K562 (cell line): ENCODE results near the gene MTG1. TPM values are rescaled to one million over a fixed set of nuclear protein-coding genes. Genes with fewer than 3 reads are reported as not detected.

Experiments
- BCOR ChIP-seq: fragments of 450-650 bp; IDR thresholded peaks from 2 replicates; pipeline ENCODE4 v1.6.1; 2016
- CBFB ChIP-seq: sonication (generic); formaldehyde crosslinking; IDR thresholded peaks from 2 replicates; pipeline ENCODE4 v1.4.0; 2020; ENCODE audit warnings: mild to moderate bottlenecking, missing genetic modification reagents
- CBX3 ChIP-seq, 2 experiments: IDR thresholded peaks; 1 replicate in 1 of 2; 2 replicates in 1 of 2; pipeline ENCODE4 v1.6.1; 2012; ENCODE audit warnings: inconsistent platforms in 2 of 2, low read length in 2 of 2, borderline replicate concordance in 1 of 2, control low read depth in 1 of 2
- GABPA ChIP-seq: fragments of 200-800 bp; sonication (Bioruptor generic); conservative IDR thresholded peaks from 2 replicates; pipeline ENCODE4 v1.6.1; 2016; ENCODE audit warnings: low read depth, missing genetic modification characterization, missing compliant biosample characterization
- GATAD2A ChIP-seq: fragments of 450-650 bp; IDR thresholded peaks from 2 replicates; pipeline ENCODE4 v1.6.1; 2017
- HNRNPH1 ChIP-seq: fragments of 200-400 bp; formaldehyde crosslinking; optimal IDR thresholded peaks from 2 replicates; pipeline ENCODE3; 2017; ENCODE audit warnings: low read depth, mild to moderate bottlenecking, low read length, moderate library complexity
- KDM1A ChIP-seq, 2 experiments: fragments of 450-650 bp; IDR thresholded peaks; 2 replicates each; pipeline ENCODE4 v1.6.1; 2016; ENCODE audit warnings: mild to moderate bottlenecking in 2 of 2
- NFE2 ChIP-seq: IDR thresholded peaks from 2 replicates; pipeline ENCODE4 v1.6.1; 2014; ENCODE audit warnings: antibody characterized with exemption, low read depth
- STAT5B ChIP-seq: fragments of 250-450 bp; sonication (Bioruptor Pico); IDR thresholded peaks from 2 replicates; pipeline ENCODE4 v1.8.0; 2021; ENCODE audit warnings: mild to moderate bottlenecking, inconsistent platforms
- XRCC3 ChIP-seq: fragments of 450-650 bp; IDR thresholded peaks from 2 replicates; pipeline ENCODE4 v1.6.1; 2017; ENCODE audit warnings: mild to moderate bottlenecking, moderate library complexity
- ZSCAN32 ChIP-seq: fragments of 450-650 bp; formaldehyde crosslinking; IDR thresholded peaks from 2 replicates; pipeline ENCODE4 v1.4.0; 2020; ENCODE audit warnings: mild to moderate bottlenecking, moderate library complexity
- polyA plus RNA-seq, 8 experiments: library from polyadenylated mRNA; depleted of rRNA in 4 of 8; stranded (reverse) in 5 of 8; unstranded in 3 of 8; fragments of >200 nt; fragmentation: Nextera tagmentation in 2 of 8; fragmentation: Illumina TruSeq in 1 of 8; extraction: Ambion mirVana in 2 of 8; extraction: Trizol in 1 of 8; gene quantifications; 2 replicates each; pipeline versions ENCODE4 v1.2.1 to v1.2.3, GENCODE V29; 2011 to 2014; ENCODE audit warnings: inconsistent platforms in 1 of 8, missing spikeins in 1 of 8
- total RNA-seq, 7 experiments: library from RNA; depleted of rRNA in 6 of 7; stranded (reverse); fragments of >200 nt in 6 of 7; fragmentation: Illumina TruSeq in 2 of 7; extraction: Trizol in 2 of 7; gene quantifications; 2 replicates each; pipeline versions ENCODE4 v1.2.1 to v1.2.3, GENCODE V29; 2011 to 2021; ENCODE audit warnings: low replicate concordance in 1 of 7
- TF ChIP-seq, protein P1 (sequence below): sonication (generic); formaldehyde crosslinking; IDR thresholded peaks from 2 replicates; pipeline ENCODE4 v1.8.1; 2023; ENCODE audit warnings: missing genetic modification reagents, mild to moderate bottlenecking, borderline replicate concordance

MTG1 gene
- total and polyA plus RNA-seq, 9 of the 15 experiments (the other 6 are each of a cell fraction or from before 2014, with no cell fraction given) = 2.8 to 28.2 (median 15.4) TPM

DNA sequence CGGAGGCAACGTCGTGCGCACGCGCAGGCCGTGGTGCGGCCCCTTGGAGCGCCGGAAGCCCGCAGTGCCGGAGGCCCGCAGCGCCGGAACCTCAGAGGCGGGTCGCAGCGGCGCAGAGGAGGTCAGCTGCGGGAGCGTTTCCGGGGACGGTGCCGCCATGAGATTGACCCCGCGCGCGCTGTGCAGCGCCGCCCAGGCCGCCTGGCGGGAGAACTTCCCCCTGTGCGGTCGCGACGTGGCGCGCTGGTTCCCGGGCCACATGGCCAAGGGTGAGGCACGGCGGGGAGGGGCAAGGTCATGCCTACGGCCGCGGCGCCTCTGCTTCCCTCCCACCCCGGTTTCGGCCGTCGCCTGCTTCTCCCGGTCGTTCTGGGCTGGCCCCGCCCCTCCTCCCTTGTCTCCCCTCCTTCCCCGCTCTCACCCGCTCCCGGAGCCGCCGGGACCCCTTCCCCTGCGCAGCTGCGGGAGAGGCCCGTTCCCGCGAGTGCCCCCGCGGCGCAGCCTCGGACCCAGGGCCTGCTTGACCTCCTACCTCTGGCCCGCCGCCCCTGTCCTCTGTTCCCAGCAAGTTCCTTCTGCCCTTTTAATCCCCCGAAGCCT is at the start of gene MTG1 (continued):
- TF ChIP-seq, protein P1, sequence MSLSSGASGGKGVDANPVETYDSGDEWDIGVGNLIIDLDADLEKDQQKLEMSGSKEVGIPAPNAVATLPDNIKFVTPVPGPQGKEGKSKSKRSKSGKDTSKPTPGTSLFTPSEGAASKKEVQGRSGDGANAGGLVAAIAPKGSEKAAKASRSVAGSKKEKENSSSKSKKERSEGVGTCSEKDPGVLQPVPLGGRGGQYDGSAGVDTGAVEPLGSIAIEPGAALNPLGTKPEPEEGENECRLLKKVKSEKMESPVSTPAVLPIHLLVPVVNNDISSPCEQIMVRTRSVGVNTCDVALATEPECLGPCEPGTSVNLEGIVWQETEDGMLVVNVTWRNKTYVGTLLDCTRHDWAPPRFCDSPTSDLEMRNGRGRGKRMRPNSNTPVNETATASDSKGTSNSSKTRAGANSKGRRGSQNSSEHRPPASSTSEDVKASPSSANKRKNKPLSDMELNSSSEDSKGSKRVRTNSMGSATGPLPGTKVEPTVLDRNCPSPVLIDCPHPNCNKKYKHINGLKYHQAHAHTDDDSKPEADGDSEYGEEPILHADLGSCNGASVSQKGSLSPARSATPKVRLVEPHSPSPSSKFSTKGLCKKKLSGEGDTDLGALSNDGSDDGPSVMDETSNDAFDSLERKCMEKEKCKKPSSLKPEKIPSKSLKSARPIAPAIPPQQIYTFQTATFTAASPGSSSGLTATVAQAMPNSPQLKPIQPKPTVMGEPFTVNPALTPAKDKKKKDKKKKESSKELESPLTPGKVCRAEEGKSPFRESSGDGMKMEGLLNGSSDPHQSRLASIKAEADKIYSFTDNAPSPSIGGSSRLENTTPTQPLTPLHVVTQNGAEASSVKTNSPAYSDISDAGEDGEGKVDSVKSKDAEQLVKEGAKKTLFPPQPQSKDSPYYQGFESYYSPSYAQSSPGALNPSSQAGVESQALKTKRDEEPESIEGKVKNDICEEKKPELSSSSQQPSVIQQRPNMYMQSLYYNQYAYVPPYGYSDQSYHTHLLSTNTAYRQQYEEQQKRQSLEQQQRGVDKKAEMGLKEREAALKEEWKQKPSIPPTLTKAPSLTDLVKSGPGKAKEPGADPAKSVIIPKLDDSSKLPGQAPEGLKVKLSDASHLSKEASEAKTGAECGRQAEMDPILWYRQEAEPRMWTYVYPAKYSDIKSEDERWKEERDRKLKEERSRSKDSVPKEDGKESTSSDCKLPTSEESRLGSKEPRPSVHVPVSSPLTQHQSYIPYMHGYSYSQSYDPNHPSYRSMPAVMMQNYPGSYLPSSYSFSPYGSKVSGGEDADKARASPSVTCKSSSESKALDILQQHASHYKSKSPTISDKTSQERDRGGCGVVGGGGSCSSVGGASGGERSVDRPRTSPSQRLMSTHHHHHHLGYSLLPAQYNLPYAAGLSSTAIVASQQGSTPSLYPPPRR (CRISPR knock-in tag) = no peak
- no peak for TF ChIP-seq CBX3 (IDR thresholded peaks at IDR 0.05; ENCODE audit: borderline replicate concordance in 1 of 2, low read length in 2 of 2)
- 0 out of 2 replicates have a peak, but pooled peaks have one; percentile 7 for TF ChIP-seq BCOR
- no peak for TF ChIP-seq NFE2
- TF ChIP-seq ZSCAN32 = no peak
- no peak for TF ChIP-seq HNRNPH1
- TF ChIP-seq CBFB = peak; percentile 84
- no peak for TF ChIP-seq GATAD2A
- TF ChIP-seq XRCC3 = no peak
- no peak for TF ChIP-seq KDM1A (IDR thresholded peaks at IDR 0.05)
- no peak for TF ChIP-seq STAT5B (CRISPR knock-in tag)
- peak; percentile 99 for TF ChIP-seq GABPA (tag)
